Activated T-helper 1 cell treated with anti-CD3 and anti-CD28 coated beads, Interleukin-12 subunit alpha, Interleukin-12 subunit beta, Interleukin-2, Interleukin-4 antibody, amounts not matched to agents 30 ng/mL and 10 ng/mL and 1 ng/mL, durations not matched to agents 14 hours and 24 hours and 36 hours (primary cell): ENCODE results near the gene MTFP1. TPM values are rescaled to one million over a fixed set of nuclear protein-coding genes. Genes with fewer than 3 reads are reported as not detected.
"Not testable (repeated sequence)": the region's sequence is repeated elsewhere in the genome, so short reads cannot be mapped to it uniquely, and the experiment has no call there.

Experiments used
- DNase-seq: peaks from one replicate; pipeline ENCODE4 v3.0.0; 2021; ENCODE audit warnings: low spot score
- H3K27ac Mint-ChIP-seq: one replicate; pipeline ENCODE4 v1.8.0; 2021; ENCODE audit warnings: mild to moderate bottlenecking, mixed read lengths
- H3K27me3 Mint-ChIP-seq: one replicate; pipeline ENCODE4 v1.8.0; 2022; ENCODE audit warnings: mild to moderate bottlenecking, moderate library complexity, mixed read lengths; ENCODE audit not compliant: insufficient read depth
- H3K36me3 Mint-ChIP-seq: one replicate; pipeline ENCODE4 v1.8.0; 2021; ENCODE audit warnings: low read depth, mixed read lengths
- H3K4me1 Mint-ChIP-seq: one replicate; pipeline ENCODE4 v1.8.0; 2021; ENCODE audit warnings: low read depth, mixed read lengths
- H3K4me3 Mint-ChIP-seq: one replicate; pipeline ENCODE4 v1.8.0; 2021; ENCODE audit warnings: mild to moderate bottlenecking, moderate library complexity, mixed read lengths
- H3K9me3 Mint-ChIP-seq: one replicate; pipeline ENCODE4 v1.8.0; 2021; ENCODE audit warnings: mixed read lengths
- intact Hi-C: fragments of 100-400 bp; cut with micrococcal nuclease; formaldehyde crosslinking; loops from one replicate; pipeline ENCODE4 v1.15.1; 2024
- total RNA-seq: library from RNA; stranded (reverse); gene quantifications from 2 replicates; pipeline ENCODE4 v1.2.3, GENCODE V29; 2022

MTFP1 gene
- total RNA-seq, 1 donor from 2014 or later = 72.9 TPM

GRCh38 chr22:30393885-30394284, 31.7 kb upstream of the MTFP1 start:
- no peaks in the 10 kb centered on the region for H3K27me3 Mint-ChIP-seq
- H3K4me1 Mint-ChIP-seq = peaks cover 58% of the 10 kb centered on the region
- peak overlapping the region; percentile 21 for H3K4me3 Mint-ChIP-seq
- intact Hi-C loops = loop anchor here (5.0 kb wide), 1 partner anchor 208 kb away; no protein-coding TSS in a partner anchor
- H3K9me3 Mint-ChIP-seq = no peaks in the 10 kb centered on the region
- peaks cover 5% of the 10 kb centered on the region for H3K36me3 Mint-ChIP-seq
- DNase-seq = no peak
- no peak overlapping the region for H3K27ac Mint-ChIP-seq

GRCh38 chr22:30396871-30397655, 28.5 kb upstream of the MTFP1 start, which contains the start of gene SEC14L2:
TSS of gene SEC14L2 (plus strand) at chr22:30397018. CDS start at chr22:30397117, 99 bp downstream.
- no peaks in the 10 kb centered on the region for H3K27me3 Mint-ChIP-seq
- peaks cover 11% of the 10 kb centered on the region for H3K36me3 Mint-ChIP-seq
- H3K27ac Mint-ChIP-seq = peak within 1 kb of the TSS; percentile 75
- intact Hi-C loops = loop anchor here (1.0 kb wide), 1 partner anchor 29 kb away; no protein-coding TSS in a partner anchor
- DNase-seq = peak; percentile 58
- no peaks in the 10 kb centered on the region for H3K9me3 Mint-ChIP-seq
- peak within 1 kb of the TSS; percentile 92 for H3K4me3 Mint-ChIP-seq
- peaks cover 51% of the 10 kb centered on the region for H3K4me1 Mint-ChIP-seq

- peaks cover 13% of the 10 kb centered on the region for H3K36me3 Mint-ChIP-seq
- peak overlapping the region; percentile 58 for H3K27ac Mint-ChIP-seq
- H3K4me1 Mint-ChIP-seq = peaks cover 46% of the 10 kb centered on the region
- H3K4me3 Mint-ChIP-seq = peak overlapping the region; percentile 86
- DNase-seq = no peak
- no peaks in the 10 kb centered on the region for H3K9me3 Mint-ChIP-seq
- intact Hi-C loops = loop anchor here (1.0 kb wide), 1 partner anchor 28 kb away; no protein-coding TSS in a partner anchor
- no peaks in the 10 kb centered on the region for H3K27me3 Mint-ChIP-seq
These were observed 27.6 kb upstream of the MTFP1 start for GRCh38 chr22:30397656-30398635.

GRCh38 chr22:30398685-30399680, 26.6 kb upstream of the MTFP1 start:
- Mint-ChIP-seq H3K27ac (no peak overlapping the region), H3K4me3 (peak overlapping the region; percentile 86), H3K9me3 (no peaks in the 10 kb centered on the region), H3K27me3 (no peaks in the 10 kb centered on the region), H3K4me1 (peaks cover 38% of the 10 kb centered on the region), H3K36me3 (peaks cover 15% of the 10 kb centered on the region)
- no peak for DNase-seq
- intact Hi-C loops = no loop called here

- H3K27ac Mint-ChIP-seq = no peak overlapping the region
- H3K36me3 Mint-ChIP-seq = peaks cover 15% of the 10 kb centered on the region
- no peak for DNase-seq
- peaks cover 38% of the 10 kb centered on the region for H3K4me1 Mint-ChIP-seq
- intact Hi-C loops = no loop called here
- no peaks in the 10 kb centered on the region for H3K9me3 Mint-ChIP-seq
- H3K27me3 Mint-ChIP-seq = no peaks in the 10 kb centered on the region
- no peak overlapping the region for H3K4me3 Mint-ChIP-seq
These were observed 25.9 kb upstream of the MTFP1 start for GRCh38 chr22:30399718-30400117.

- H3K27ac Mint-ChIP-seq = no peak overlapping the region
- H3K27me3 Mint-ChIP-seq = no peaks in the 10 kb centered on the region
- peaks cover 38% of the 10 kb centered on the region for H3K4me1 Mint-ChIP-seq
- no peak for DNase-seq
- peaks cover 15% of the 10 kb centered on the region for H3K36me3 Mint-ChIP-seq
- intact Hi-C loops = no loop called here
- H3K4me3 Mint-ChIP-seq = no peak overlapping the region
- H3K9me3 Mint-ChIP-seq = no peaks in the 10 kb centered on the region
These were observed 25.4 kb upstream of the MTFP1 start for GRCh38 chr22:30400159-30400558.

GRCh38 chr22:30401024-30401423, 24.5 kb upstream of the MTFP1 start:
- intact Hi-C loops, H3K4me3 Mint-ChIP-seq, H3K9me3 Mint-ChIP-seq, H3K27ac Mint-ChIP-seq, H3K27me3 Mint-ChIP-seq, DNase-seq: not testable (repeated sequence)
- H3K36me3 Mint-ChIP-seq = peaks cover 21% of the 10 kb centered on the region
- H3K4me1 Mint-ChIP-seq = peaks cover 33% of the 10 kb centered on the region

GRCh38 chr22:30402028-30402765, 23.4 kb upstream of the MTFP1 start:
- peaks cover 25% of the 10 kb centered on the region for H3K4me1 Mint-ChIP-seq
- intact Hi-C loops = no loop called here
- no peak for DNase-seq
- no peaks in the 10 kb centered on the region for H3K27me3 Mint-ChIP-seq
- H3K4me3 Mint-ChIP-seq = no peak overlapping the region
- no peaks in the 10 kb centered on the region for H3K9me3 Mint-ChIP-seq
- peaks cover 26% of the 10 kb centered on the region for H3K36me3 Mint-ChIP-seq
- H3K27ac Mint-ChIP-seq = no peak overlapping the region

GRCh38 chr22:30402766-30403104, 22.8 kb upstream of the MTFP1 start:
- H3K9me3 Mint-ChIP-seq, H3K27ac Mint-ChIP-seq, H3K4me3 Mint-ChIP-seq, DNase-seq, intact Hi-C loops, H3K27me3 Mint-ChIP-seq: not testable (repeated sequence)
- H3K36me3 Mint-ChIP-seq = peaks cover 28% of the 10 kb centered on the region
- peaks cover 23% of the 10 kb centered on the region for H3K4me1 Mint-ChIP-seq

GRCh38 chr22:30404307-30404706, 21.3 kb upstream of the MTFP1 start:
- intact Hi-C loops = no loop called here
- Mint-ChIP-seq H3K27ac (no peak overlapping the region), H3K4me3 (no peak overlapping the region), H3K36me3 (peaks cover 34% of the 10 kb centered on the region), H3K27me3 (no peaks in the 10 kb centered on the region), H3K4me1 (peaks cover 15% of the 10 kb centered on the region), H3K9me3 (no peaks in the 10 kb centered on the region)
- DNase-seq = no peak

GRCh38 chr22:30405731-30406130, 19.8 kb upstream of the MTFP1 start:
- intact Hi-C loops = no loop called here
- H3K36me3 Mint-ChIP-seq = peaks cover 38% of the 10 kb centered on the region
- H3K4me1 Mint-ChIP-seq = peaks cover 15% of the 10 kb centered on the region
- DNase-seq = no peak
- H3K9me3 Mint-ChIP-seq = no peaks in the 10 kb centered on the region
- no peak overlapping the region for H3K4me3 Mint-ChIP-seq
- no peak overlapping the region for H3K27ac Mint-ChIP-seq
- H3K27me3 Mint-ChIP-seq = no peaks in the 10 kb centered on the region
